WERI-Rb-1 (cell line): ENCODE results near the gene ADARB1.

Experiments used
- DNase-seq: peaks from one replicate; pipeline ENCODE4 v3.0.0-alpha.2; 2020
- H3K27ac ChIP-seq: fragments of 250-450 bp; sonication (Bioruptor Pico); 2 replicates; pipeline ENCODE4 v1.5.1; 2020; ENCODE audit warnings: mild to moderate bottlenecking, moderate library complexity
- H3K27me3 ChIP-seq: fragments of 250-450 bp; sonication (Bioruptor Pico); 2 replicates; pipeline ENCODE4 v1.5.1; 2021; ENCODE audit warnings: mild to moderate bottlenecking, low read depth, moderate library complexity; ENCODE audit not compliant: insufficient read depth, severe bottlenecking
- H3K36me3 ChIP-seq: fragments of 250-450 bp; sonication (Bioruptor Pico); 2 replicates; pipeline ENCODE4 v1.5.1; 2020; ENCODE audit warnings: mild to moderate bottlenecking, moderate library complexity
- H3K4me3 ChIP-seq: 2 replicates; pipeline ENCODE4 v1.5.1; 2011; ENCODE audit warnings: low read depth, mild to moderate bottlenecking, control low read depth, low read length
- H3K9me3 ChIP-seq: fragments of 250-450 bp; sonication (Bioruptor Pico); 2 replicates; pipeline ENCODE4 v1.5.1; 2021; ENCODE audit warnings: mild to moderate bottlenecking, moderate library complexity; ENCODE audit not compliant: severe bottlenecking
- TF ChIP-seq, protein P1 (sequence below): IDR thresholded peaks from 2 replicates; pipeline ENCODE4 v1.5.1; 2011; ENCODE audit warnings: low read depth, mild to moderate bottlenecking, control low read depth, inconsistent platforms, low read length

Gene ADARB1

DNA sequence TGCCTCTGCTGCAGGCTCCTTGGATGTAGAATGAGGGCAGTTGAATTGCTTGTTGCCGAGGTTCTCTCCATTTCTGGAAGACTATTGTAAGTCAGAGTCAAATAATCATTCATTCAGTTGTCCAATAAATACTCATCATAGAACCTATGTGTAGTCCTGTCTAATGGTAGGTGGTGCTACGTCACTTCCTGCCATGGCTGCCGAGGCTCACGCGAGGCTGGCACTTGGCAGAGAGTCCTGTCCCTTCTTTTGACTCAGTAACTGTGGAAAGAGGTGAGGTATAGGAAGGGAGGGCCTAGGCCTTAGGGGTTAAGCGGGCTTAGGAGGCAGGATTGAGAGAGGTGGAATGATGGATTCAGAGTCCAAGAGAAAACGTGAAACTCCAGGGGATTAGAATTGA lies 9.7 kb downstream of the ADARB1 start:
- peaks cover 9% of the 10 kb centered on the region for H3K36me3 ChIP-seq
- no peak overlapping the region for H3K4me3 ChIP-seq
- DNase-seq: peak; percentile 51
- H3K27me3 ChIP-seq: no peaks in the 10 kb centered on the region
- H3K9me3 ChIP-seq: no peaks in the 10 kb centered on the region
- no peak overlapping the region for H3K27ac ChIP-seq
- TF ChIP-seq, protein P1, sequence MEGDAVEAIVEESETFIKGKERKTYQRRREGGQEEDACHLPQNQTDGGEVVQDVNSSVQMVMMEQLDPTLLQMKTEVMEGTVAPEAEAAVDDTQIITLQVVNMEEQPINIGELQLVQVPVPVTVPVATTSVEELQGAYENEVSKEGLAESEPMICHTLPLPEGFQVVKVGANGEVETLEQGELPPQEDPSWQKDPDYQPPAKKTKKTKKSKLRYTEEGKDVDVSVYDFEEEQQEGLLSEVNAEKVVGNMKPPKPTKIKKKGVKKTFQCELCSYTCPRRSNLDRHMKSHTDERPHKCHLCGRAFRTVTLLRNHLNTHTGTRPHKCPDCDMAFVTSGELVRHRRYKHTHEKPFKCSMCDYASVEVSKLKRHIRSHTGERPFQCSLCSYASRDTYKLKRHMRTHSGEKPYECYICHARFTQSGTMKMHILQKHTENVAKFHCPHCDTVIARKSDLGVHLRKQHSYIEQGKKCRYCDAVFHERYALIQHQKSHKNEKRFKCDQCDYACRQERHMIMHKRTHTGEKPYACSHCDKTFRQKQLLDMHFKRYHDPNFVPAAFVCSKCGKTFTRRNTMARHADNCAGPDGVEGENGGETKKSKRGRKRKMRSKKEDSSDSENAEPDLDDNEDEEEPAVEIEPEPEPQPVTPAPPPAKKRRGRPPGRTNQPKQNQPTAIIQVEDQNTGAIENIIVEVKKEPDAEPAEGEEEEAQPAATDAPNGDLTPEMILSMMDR: no peak

DNA sequence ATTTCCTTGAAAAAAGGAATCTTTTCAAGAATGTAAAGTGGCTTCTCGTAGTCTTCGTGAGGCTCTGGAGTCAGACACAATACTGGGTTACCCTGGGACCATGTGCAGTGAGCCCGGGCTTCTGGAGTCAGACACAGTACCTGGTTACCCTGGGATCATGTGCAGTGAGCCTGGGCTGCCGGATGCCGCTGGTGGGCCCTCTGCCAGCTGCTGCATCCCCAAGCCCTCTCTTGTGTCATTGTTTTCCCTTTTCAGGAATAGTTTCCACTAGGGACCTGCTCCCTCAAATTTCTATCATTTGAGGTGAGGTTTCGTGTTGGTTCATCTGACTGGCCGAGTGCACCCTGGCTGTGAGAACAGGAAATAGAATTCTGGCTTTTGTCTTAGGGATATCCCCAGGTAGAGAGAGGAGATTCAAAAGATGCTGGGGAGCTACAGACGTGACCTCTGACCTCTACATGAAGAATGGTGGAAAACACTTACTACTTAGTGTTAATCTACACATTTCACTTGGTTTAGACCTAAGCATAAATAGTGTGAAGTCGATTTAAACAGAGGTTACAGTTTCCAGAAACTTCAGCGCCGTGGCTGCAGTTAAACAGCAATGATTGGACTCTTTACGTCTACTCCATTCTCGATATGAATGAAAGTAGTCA lies 10.6 kb downstream of the ADARB1 start:
- no peaks in the 10 kb centered on the region for H3K9me3 ChIP-seq
- peaks cover 9% of the 10 kb centered on the region for H3K36me3 ChIP-seq
- no peak overlapping the region for H3K4me3 ChIP-seq
- TF ChIP-seq, protein P1: no peak
- DNase-seq: no peak
- no peak overlapping the region for H3K27ac ChIP-seq
- H3K27me3 ChIP-seq: no peaks in the 10 kb centered on the region

DNA sequence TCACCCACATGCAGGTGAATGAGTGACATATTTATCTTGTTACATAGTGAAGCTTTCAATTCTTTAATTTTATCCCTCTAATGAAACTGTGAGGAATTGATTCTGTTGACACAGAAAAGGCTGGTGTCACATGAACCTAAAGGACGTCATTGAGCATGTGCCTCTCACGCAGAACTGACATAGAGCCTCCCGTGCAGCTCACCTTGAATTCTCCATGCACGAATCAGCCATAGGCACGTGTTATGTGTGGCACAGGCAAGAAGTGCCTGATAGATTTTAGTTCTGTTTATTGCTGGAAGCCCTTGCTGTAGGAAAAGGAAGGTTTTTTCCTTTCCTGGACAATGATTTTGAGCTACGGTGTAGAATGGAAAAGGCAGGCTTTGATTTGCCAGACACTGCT lies 11.3 kb downstream of the ADARB1 start:
- no peak overlapping the region for H3K27ac ChIP-seq
- H3K9me3 ChIP-seq: no peaks in the 10 kb centered on the region
- no peak overlapping the region for H3K4me3 ChIP-seq
- peaks cover 9% of the 10 kb centered on the region for H3K36me3 ChIP-seq
- TF ChIP-seq, protein P1: no peak
- DNase-seq: no peak
- H3K27me3 ChIP-seq: no peaks in the 10 kb centered on the region

DNA sequence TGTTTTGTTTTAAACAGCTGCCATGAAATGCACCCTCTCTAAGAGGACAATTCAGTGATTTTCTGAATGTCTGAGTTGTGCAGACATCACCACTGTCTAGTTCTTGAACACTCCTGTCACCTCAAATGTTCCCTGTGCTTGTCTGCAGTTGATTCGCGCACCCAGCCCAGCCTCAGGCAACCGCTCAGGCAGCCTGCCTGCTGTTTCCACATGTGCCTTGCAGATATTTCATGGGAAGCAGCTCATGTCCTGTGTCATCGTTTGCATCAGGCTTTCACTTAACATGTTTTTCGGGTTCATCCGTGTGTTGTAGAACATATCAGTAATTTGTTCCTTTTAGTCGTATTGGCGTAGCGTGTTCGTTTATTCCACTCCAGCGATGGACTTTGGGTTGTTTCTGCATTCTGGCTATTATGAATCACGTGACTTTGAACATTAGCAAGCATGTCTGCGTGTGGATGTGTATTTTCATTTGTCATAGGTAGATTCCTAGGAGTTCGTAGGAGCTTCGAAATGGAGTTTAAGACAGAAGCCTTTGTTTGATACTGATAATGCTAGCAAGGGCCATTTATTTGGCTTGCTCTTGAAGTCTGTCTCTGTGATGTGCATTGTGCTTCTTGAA lies 12.1 kb downstream of the ADARB1 start:
- Histone ChIP-seq H3K36me3 (peaks cover 4% of the 10 kb centered on the region), H3K27ac (no peak overlapping the region), H3K4me3 (no peak overlapping the region), H3K9me3 (no peaks in the 10 kb centered on the region), H3K27me3 (no peaks in the 10 kb centered on the region)
- TF ChIP-seq, protein P1: no peak
- DNase-seq: no peak

DNA sequence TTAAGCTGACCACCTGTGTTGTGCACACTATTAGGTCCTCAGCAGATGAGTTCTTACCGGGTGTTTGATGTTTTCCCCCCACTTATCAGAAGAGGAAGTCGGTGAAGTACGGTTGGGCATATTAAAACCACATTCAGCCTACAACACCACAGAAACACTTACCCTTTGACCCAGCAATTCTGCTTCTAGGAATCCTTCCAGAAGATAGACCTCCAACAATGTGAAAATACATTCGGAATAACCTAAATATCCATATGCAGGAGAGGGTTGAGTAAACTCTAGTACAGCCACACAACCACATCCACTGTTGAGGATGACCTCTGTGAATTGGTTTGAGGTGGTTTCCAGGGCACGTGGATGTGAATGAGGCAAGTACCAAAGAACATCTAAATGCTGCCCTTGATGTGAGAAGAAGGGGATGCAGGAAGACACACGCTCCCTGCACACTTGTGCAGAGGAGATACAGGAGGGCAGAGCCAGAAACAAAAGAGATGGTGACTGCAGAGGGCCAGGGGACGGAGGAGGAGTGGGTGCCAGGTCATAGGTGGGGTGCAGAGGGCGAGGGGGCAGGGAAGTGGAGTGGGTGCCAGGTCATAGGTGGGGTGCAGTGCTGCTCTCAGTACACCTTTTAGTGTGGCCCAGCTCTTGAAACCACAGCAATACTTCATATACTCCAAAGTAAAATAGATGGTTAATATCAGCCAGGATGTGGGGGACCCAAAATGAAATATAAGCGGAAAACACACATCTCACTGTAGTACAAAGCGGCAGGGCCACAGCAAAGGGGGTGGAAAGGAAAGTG lies 12.8 kb downstream of the ADARB1 start:
- DNase-seq: no peak
- no peak overlapping the region for H3K4me3 ChIP-seq
- TF ChIP-seq, protein P1: no peak
- H3K27ac ChIP-seq: no peak overlapping the region
- H3K36me3 ChIP-seq: no peaks in the 10 kb centered on the region
- H3K9me3 ChIP-seq: no peaks in the 10 kb centered on the region
- no peaks in the 10 kb centered on the region for H3K27me3 ChIP-seq
